ENCODE data around the gene CEP83. TPM values are rescaled to one million over a fixed set of nuclear protein-coding genes. Genes with fewer than 3 reads are reported as not detected.

CEP83 gene
- total RNA-seq, 1 donor: 11.8 TPM

DNA sequence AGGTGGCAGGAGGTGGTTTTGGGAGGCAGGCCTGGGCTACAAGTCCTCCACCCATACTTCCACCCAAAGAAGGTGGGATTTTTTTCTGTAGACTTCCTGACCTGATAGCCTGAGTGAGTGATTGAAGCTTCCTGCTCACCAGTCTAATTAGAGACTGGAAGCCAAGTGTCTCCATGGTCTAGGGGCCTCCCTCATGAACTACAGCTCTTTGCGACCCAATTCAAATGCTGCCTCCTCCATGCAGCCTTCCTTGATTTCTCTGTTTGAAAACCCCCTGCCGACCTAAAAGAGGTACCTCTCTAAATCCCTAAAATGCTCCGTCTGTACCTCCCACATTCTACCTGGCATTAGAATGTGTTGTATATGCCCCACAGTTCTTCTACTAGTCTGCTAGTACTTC lies 186.4 kb downstream of the CEP83 start:
- DNase-seq (ENCODE audit: low read depth in 2 of 3, low spot score in 2 of 3): no peak

- no peak for DNase-seq (ENCODE audit: low read depth in 2 of 3, low spot score in 2 of 3)
Observed at GRCh38 chr12:94272280-94272679, 187.4 kb downstream of the CEP83 start.

- DNase-seq (ENCODE audit: low read depth in 2 of 3, low spot score in 2 of 3): peak in 1 of 3 donors; percentile 30
Observed at GRCh38 chr12:94271351-94271750, 188.3 kb downstream of the CEP83 start.

DNA sequence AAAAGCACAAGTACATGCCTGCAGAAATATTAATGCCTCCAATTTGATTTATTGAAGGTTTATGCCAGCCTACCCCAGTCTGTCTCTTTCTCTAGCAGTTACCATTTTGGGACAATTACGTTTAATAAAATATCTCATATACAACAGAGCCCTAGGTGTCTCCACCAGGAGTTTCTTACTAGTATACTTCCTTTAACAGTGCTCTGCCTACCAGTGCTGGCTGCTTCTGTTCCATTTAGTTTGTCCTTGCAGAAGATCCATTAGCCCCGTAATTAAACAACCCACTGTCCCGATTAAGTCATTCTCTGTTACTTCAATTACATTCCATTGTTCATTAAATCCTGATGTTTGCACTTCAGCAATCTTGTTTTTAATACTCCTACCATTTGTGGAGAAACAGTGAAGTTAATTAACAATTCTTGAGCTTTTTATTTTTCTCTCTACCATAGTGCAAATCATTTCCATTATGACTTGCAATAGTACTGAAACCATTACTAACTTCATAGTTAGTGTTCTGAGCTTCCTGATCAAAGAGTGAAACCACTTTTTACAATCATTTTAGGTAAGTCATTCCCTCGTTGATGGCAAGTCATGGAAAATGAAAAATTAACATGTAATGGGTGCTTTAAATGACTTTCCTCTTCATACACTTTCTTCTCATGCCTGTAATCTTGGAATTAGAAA lies 190.2 kb downstream of the CEP83 start:
- no peak for DNase-seq (ENCODE audit: low read depth in 2 of 3, low spot score in 2 of 3)

DNA sequence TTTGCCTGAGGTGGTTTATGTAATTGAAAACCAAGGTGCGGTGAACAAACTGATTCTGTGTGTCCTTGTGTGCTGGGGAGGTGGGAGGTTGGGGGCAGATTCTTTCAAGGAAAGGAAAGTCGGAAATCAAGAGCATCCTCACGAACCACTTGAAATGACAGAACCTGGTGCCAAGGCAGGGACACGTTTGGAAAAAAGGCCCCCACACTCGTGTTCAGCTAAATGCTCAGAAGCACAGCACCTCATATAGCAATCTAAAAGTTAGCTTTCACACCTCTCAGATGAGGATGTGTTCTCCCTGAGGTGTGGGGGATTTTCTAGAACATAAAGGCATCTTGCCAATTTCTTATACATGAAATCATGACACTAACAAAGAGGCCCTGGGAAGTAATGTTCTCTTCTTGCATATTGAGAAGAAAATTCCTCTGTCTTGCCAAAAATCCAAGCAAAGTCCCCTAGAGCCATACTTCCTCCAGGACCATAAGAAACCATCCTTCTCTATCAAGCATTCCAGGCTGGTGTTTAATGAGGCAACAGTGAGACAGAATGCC lies 191.7 kb downstream of the CEP83 start:
- DNase-seq (ENCODE audit: low read depth in 2 of 3, low spot score in 2 of 3): no peak

GRCh38 chr12:94267537-94267872 lies 192.2 kb downstream of the CEP83 start:
- DNase-seq (ENCODE audit: low read depth in 2 of 3, low spot score in 2 of 3): peak in 2 of 3 donors; percentile 32 to 67

- DNase-seq (ENCODE audit: low read depth in 2 of 3, low spot score in 2 of 3): no peak
Observed at GRCh38 chr12:94266796-94267536, 192.7 kb downstream of the CEP83 start.

DNA sequence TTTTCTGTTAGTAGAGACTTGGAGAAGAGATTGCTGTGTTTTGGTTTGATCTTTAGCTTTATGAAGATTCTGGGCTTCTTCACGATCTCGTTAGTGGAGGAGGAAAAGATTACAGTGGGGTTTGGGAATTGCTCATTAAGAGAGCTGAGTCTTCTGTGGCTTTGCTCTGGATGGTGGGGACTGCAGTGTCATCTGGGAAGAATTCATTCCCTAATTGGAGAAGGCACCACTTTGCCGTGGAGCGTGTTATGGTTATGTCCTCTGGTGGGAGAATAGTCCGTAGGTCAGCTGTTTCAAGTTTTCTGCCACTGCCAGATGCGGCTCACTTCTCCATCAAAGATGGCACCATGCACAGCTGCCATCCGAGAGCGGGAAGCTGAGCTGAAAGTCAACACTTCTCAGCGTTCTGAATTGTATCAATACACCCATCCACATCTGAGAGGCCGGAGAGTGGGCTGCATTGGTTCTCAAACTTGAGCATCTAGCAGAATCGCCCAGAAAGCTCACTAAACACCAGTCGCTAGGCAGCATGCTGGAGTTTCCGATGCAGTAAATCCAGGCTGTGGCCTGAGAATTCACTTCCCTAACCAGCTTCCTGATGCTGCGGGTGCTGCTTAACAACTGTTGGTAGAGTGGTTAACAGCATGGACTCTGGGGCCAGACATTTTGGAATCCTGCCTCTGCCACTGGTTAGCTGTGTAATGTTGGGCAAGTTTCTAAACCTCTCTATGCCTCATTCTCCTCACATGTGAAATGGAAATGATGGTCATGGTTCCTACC lies 193.5 kb downstream of the CEP83 start:
- DNase-seq (ENCODE audit: low read depth in 2 of 3, low spot score in 2 of 3): peak in 2 of 3 donors; percentile 33 to 77

DNA sequence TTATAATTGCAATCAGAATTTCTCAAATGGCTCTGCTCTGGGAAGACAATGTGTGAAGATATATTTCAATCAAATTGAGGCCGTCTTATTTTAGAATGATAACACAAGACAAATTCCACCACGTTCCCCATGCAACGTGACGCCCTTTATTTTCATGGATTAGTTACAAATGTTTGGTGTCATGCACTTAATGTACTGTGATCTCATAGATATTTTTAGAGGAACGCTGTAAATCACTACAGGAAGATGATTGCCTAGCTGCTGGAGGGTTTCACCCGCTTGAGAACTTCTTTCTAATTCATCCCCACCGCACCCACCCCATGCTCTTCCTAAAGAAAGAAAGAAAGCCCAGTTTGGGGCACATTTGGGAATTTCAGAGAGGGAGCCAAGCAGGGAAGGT lies 194.1 kb downstream of the CEP83 start:
- no peak for DNase-seq (ENCODE audit: low read depth in 2 of 3, low spot score in 2 of 3)

GRCh38 chr12:94264736-94265485 lies 194.8 kb downstream of the CEP83 start:
- DNase-seq (ENCODE audit: low read depth in 2 of 3, low spot score in 2 of 3): no peak

GRCh38 chr12:94263905-94264561 lies 195.6 kb downstream of the CEP83 start:
- no peak for DNase-seq (ENCODE audit: low read depth in 2 of 3, low spot score in 2 of 3)

- DNase-seq (ENCODE audit: low read depth in 2 of 3, low spot score in 2 of 3): peak; percentile 34 to 79 (median 61)
Observed at GRCh38 chr12:94263011-94263811, 196.5 kb downstream of the CEP83 start.

GRCh38 chr12:94262228-94263010 lies 197.2 kb downstream of the CEP83 start:
- peak; percentile 38 to 85 (median 80) for DNase-seq (ENCODE audit: low read depth in 2 of 3, low spot score in 2 of 3)

DNA sequence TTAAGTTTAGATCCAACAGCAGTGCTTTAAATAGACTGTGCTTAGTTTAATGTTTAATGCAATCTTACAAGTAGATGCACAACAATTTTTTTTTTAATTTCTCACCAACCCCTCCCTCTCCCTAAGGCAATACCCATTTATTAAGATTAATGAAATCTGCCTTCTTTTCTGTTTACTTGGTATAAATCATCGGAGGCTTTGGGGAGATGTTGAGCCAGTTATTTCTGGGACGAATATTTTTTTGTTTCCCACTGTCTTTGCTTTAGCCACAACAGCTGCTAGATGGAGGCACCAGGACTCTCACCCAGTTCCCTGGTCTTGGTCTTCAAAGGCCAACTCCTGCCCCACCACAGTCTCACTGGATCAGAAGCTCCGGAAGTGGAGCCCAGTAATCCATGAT lies 197.9 kb downstream of the CEP83 start:
- DNase-seq (ENCODE audit: low read depth in 2 of 3, low spot score in 2 of 3): no peak

- no peak for DNase-seq (ENCODE audit: low read depth in 2 of 3, low spot score in 2 of 3)
Observed at GRCh38 chr12:94261119-94261518, 198.5 kb downstream of the CEP83 start.

DNA sequence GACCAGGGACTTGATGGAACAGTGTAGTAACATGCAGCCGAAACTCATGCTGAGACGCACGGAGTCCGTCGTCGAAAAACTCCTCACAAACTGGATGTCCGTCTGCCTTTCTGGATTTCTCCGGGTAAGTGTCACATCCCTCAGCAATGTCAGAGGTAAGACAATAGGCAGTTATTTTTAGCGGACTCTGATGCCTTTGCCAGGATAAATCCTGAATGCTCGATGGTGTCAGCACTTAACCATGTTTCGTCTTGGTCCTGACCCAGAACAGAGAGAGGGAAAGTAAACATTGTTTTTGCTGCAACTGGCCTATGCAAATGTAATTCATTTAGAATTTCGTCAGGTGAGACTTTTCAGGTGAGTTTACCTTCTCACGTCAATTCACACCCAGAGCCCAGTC lies 198.9 kb downstream of the CEP83 start:
- no peak for DNase-seq (ENCODE audit: low read depth in 2 of 3, low spot score in 2 of 3)

- no peak for DNase-seq (ENCODE audit: low read depth in 2 of 3, low spot score in 2 of 3)
Observed at GRCh38 chr12:94260017-94260416, 199.7 kb downstream of the CEP83 start.

DNA sequence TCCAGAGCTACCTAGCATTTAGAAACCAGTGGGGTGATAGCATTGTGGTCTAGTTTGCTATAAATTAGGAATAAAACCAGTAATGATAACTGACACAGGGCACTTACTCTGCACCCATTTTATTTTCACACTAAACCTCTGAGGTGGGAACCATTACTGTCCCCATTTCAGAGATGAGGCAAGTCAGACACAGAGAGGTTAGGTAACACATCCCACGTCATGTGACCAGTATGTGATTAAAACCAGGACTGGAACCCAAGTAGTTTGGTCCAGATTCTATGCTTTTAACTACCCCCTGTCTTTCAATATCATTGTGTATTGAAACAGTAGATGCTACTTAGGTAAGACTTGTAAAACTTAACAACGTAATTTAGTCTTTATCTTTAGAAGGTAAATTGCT lies 201.1 kb downstream of the CEP83 start:
- DNase-seq (ENCODE audit: low read depth in 2 of 3, low spot score in 2 of 3): no peak
